SK-N-SH treated with all-trans-retinoic acid at 6 μM for 48 hours (cell line): ENCODE data around the gene MICA.
A peak's percentile ranks its signal among the peaks of the same experiment; 100 is the strongest.

Source experiments
- ATAC-seq: fragments of 200-7000 bp; cut with Tn5 transposase; 3 replicates; pipeline ENCODE4 v1.9.1; 2020; ENCODE audit warnings: mild to moderate bottlenecking, moderate library complexity
- BACH2 ChIP-seq: fragments of 250-450 bp; sonication (Bioruptor Pico); IDR thresholded peaks from 2 replicates; pipeline ENCODE4 v1.9.0; 2021; ENCODE audit warnings: mild to moderate bottlenecking, borderline replicate concordance
- CSDC2 ChIP-seq: fragments of 250-450 bp; sonication (Bioruptor Pico); IDR thresholded peaks from 2 replicates; pipeline ENCODE4 v1.5.0; 2020; ENCODE audit warnings: mild to moderate bottlenecking, moderate library complexity
- CSRNP3 ChIP-seq: fragments of 250-450 bp; sonication (Bioruptor Pico); IDR thresholded peaks from 2 replicates; pipeline ENCODE4 v1.5.1; 2021; ENCODE audit warnings: mild to moderate bottlenecking, moderate library complexity
- ESRRG ChIP-seq: fragments of 250-450 bp; sonication (Bioruptor Pico); IDR thresholded peaks from 2 replicates; pipeline ENCODE4 v1.6.1; 2021; ENCODE audit warnings: mild to moderate bottlenecking
- GLIS3 ChIP-seq: fragments of 250-450 bp; sonication (Bioruptor Pico); IDR thresholded peaks from 2 replicates; pipeline ENCODE4 v1.5.0; 2020; ENCODE audit warnings: mild to moderate bottlenecking, moderate library complexity
- ISL1 ChIP-seq: fragments of 250-450 bp; sonication (Bioruptor Pico); IDR thresholded peaks from 2 replicates; pipeline ENCODE4 v2.1.2; 2022; ENCODE audit warnings: mild to moderate bottlenecking, moderate library complexity
- POU6F1 ChIP-seq: fragments of 250-450 bp; sonication (Bioruptor Pico); IDR thresholded peaks from 2 replicates; pipeline ENCODE4 v1.8.0; 2021; ENCODE audit warnings: low read depth, mild to moderate bottlenecking, moderate library complexity, borderline replicate concordance
- PPARA ChIP-seq: fragments of 250-450 bp; sonication (Bioruptor Pico); IDR thresholded peaks from 2 replicates; pipeline ENCODE4 v1.5.0; 2020; ENCODE audit warnings: mild to moderate bottlenecking, borderline replicate concordance
- RARB ChIP-seq: fragments of 250-450 bp; sonication (Bioruptor Pico); IDR thresholded peaks from 2 replicates; pipeline ENCODE4 v1.8.0; 2021; ENCODE audit warnings: mild to moderate bottlenecking, moderate library complexity
- TCF4 ChIP-seq: fragments of 250-450 bp; sonication (Bioruptor Pico); IDR thresholded peaks from 2 replicates; pipeline ENCODE4 v1.8.0; 2021; ENCODE audit warnings: mild to moderate bottlenecking, moderate library complexity, borderline replicate concordance
- TOX ChIP-seq: fragments of 250-450 bp; sonication (Bioruptor Pico); IDR thresholded peaks from 2 replicates; pipeline ENCODE4 v1.8.0; 2021; ENCODE audit warnings: mild to moderate bottlenecking, moderate library complexity, borderline replicate concordance
- TSHZ2 ChIP-seq: fragments of 250-450 bp; sonication (Bioruptor Pico); IDR thresholded peaks from 2 replicates; pipeline ENCODE4 v1.5.0; 2020; ENCODE audit warnings: mild to moderate bottlenecking, moderate library complexity
- ZC3H10 ChIP-seq: fragments of 250-450 bp; sonication (Bioruptor Pico); IDR thresholded peaks from 2 replicates; pipeline ENCODE4 v1.5.1; 2021; ENCODE audit warnings: mild to moderate bottlenecking, moderate library complexity
- ZFP3 ChIP-seq: fragments of 250-450 bp; sonication (Bioruptor Pico); IDR thresholded peaks from 2 replicates; pipeline ENCODE4 v1.5.0; 2020; ENCODE audit warnings: mild to moderate bottlenecking, moderate library complexity
- ZFP30 ChIP-seq: fragments of 450-650 bp; formaldehyde crosslinking; IDR thresholded peaks from 2 replicates; pipeline ENCODE4 v1.5.0; 2022; ENCODE audit warnings: mild to moderate bottlenecking, moderate library complexity
- ZNF565 ChIP-seq: fragments of 450-650 bp; formaldehyde crosslinking; conservative IDR thresholded peaks from 2 replicates; pipeline ENCODE4 v1.5.0; 2020; ENCODE audit warnings: low read depth, mild to moderate bottlenecking, moderate library complexity
- ZNF70 ChIP-seq: fragments of 450-650 bp; formaldehyde crosslinking; IDR thresholded peaks from 2 replicates; pipeline ENCODE4 v1.5.0; 2020; ENCODE audit warnings: mild to moderate bottlenecking, moderate library complexity
- ZNF8 ChIP-seq: fragments of 450-650 bp; formaldehyde crosslinking; IDR thresholded peaks from 2 replicates; pipeline ENCODE4 v1.5.0; 2020; ENCODE audit warnings: mild to moderate bottlenecking, moderate library complexity

Gene MICA

GRCh38 chr6:31403283-31404060 lies at the start of gene MICA:
Gene MICA, plus strand, starts transcription at chr6:31403595. Its CDS starts 38 bp downstream, at chr6:31403633.
- ATAC-seq = peak; percentile 68
- TF ChIP-seq TOX (CRISPR knock-in tag) (no peak), ZFP3 (no peak), ZNF70 (CRISPR knock-in tag) (no peak), ZNF565 (CRISPR knock-in tag) (no peak), RARB (CRISPR knock-in tag) (no peak), ZNF8 (CRISPR knock-in tag) (no peak), CSDC2 (CRISPR knock-in tag) (no peak), TCF4 (CRISPR knock-in tag) (no peak), BACH2 (CRISPR knock-in tag) (no peak), TSHZ2 (CRISPR knock-in tag) (no peak), ZFP30 (CRISPR knock-in tag) (no peak), ESRRG (CRISPR knock-in tag) (no peak), POU6F1 (no peak)

- ATAC-seq = no peak
- no peak for TF ChIP-seq CSRNP3 (CRISPR knock-in tag)
These were observed 49.1 kb upstream of the MICA start for GRCh38 chr6:31354158-31354863.

- ATAC-seq = no peak
- no peak for TF ChIP-seq GLIS3 (CRISPR knock-in tag)
- no peak for TF ChIP-seq ZC3H10 (CRISPR knock-in tag)
- TF ChIP-seq CSDC2 (CRISPR knock-in tag) = no peak
- TF ChIP-seq ISL1 (CRISPR knock-in tag) = no peak
These were observed 48.4 kb upstream of the MICA start for GRCh38 chr6:31354864-31355582.

- TF ChIP-seq GLIS3 (CRISPR knock-in tag) (no peak), ZFP30 (CRISPR knock-in tag) (no peak), RARB (CRISPR knock-in tag) (no peak), CSDC2 (CRISPR knock-in tag) (no peak), CSRNP3 (CRISPR knock-in tag) (no peak), ZFP3 (no peak), ZNF70 (CRISPR knock-in tag) (no peak), PPARA (no peak)
- TF ChIP-seq, all 23 proteins: peak for 0
- no peak for ATAC-seq
These were observed 47.8 kb upstream of the MICA start for GRCh38 chr6:31355583-31355948.
